ENCODE measurements around the gene ABCC4.
A peak's percentile ranks its signal among the peaks of the same experiment; 100 is the strongest.
"Not testable (repeated sequence)": the region's sequence is repeated elsewhere in the genome, so short reads cannot be mapped to it uniquely, and the experiment has no call there.

The ABCC4 gene

GRCh38 chr13:95192998-95193397, 108.3 kb downstream of the ABCC4 start:
- no peak for DNase-seq (ENCODE audit: low read depth)
- TF ChIP-seq CTCF (IDR thresholded peaks at IDR 0.05; ENCODE audit: control insufficient read depth, extremely low read depth, insufficient read depth): no peak
- H3K4me3 ChIP-seq (ENCODE audit: low read depth, low read length): no peak overlapping the region

GRCh38 chr13:95192564-95192945, 108.7 kb downstream of the ABCC4 start:
- DNase-seq (ENCODE audit: low read depth); H3K4me3 ChIP-seq (ENCODE audit: low read depth, low read length): not testable (repeated sequence)

GRCh38 chr13:95191821-95192563, 109.3 kb downstream of the ABCC4 start:
- DNase-seq (ENCODE audit: low read depth): peak; percentile 27
- TF ChIP-seq CTCF (IDR thresholded peaks at IDR 0.05; ENCODE audit: control insufficient read depth, extremely low read depth, insufficient read depth): peak; percentile 82
- no peak overlapping the region for H3K4me3 ChIP-seq (ENCODE audit: low read depth, low read length)

- TF ChIP-seq CTCF (IDR thresholded peaks at IDR 0.05; ENCODE audit: control insufficient read depth, extremely low read depth, insufficient read depth): no peak
- DNase-seq (ENCODE audit: low read depth): no peak
- H3K4me3 ChIP-seq (ENCODE audit: low read depth, low read length): no peak overlapping the region
These were observed 113.1 kb downstream of the ABCC4 start for GRCh38 chr13:95188128-95188527.

GRCh38 chr13:95185851-95186250, 115.4 kb downstream of the ABCC4 start:
- no peak for DNase-seq (ENCODE audit: low read depth)
- no peak for TF ChIP-seq CTCF (IDR thresholded peaks at IDR 0.05; ENCODE audit: control insufficient read depth, extremely low read depth, insufficient read depth)

GRCh38 chr13:95185311-95185710, 115.9 kb downstream of the ABCC4 start:
- DNase-seq (ENCODE audit: low read depth): no peak
- no peak for TF ChIP-seq CTCF (IDR thresholded peaks at IDR 0.05; ENCODE audit: control insufficient read depth, extremely low read depth, insufficient read depth)
- no peak overlapping the region for H3K4me3 ChIP-seq (ENCODE audit: low read depth, low read length)

More at GRCh38 chr13:95185851-95186250, 115.4 kb downstream of the ABCC4 start:
- H3K4me3 ChIP-seq (ENCODE audit: low read depth, low read length): no peak overlapping the region

GRCh38 chr13:95184317-95184716, 116.9 kb downstream of the ABCC4 start:
- no peak for TF ChIP-seq CTCF (IDR thresholded peaks at IDR 0.05; ENCODE audit: control insufficient read depth, extremely low read depth, insufficient read depth)
- DNase-seq (ENCODE audit: low read depth): no peak
- no peak overlapping the region for H3K4me3 ChIP-seq (ENCODE audit: low read depth, low read length)
